OCI-LY7 (cell line): Measurements from ENCODE around the gene PTAFR. TPM values are rescaled to one million over a fixed set of nuclear protein-coding genes. Genes with fewer than 3 reads are reported as not detected.

Experiments used
- BruUV-seq: library from RNA; stranded (reverse); fragments of 400-500 nt; replicated peaks from 2 replicates; lab custom pipeline; 2021; lab: Mats Ljungman, UMichigan
- CTCF ChIA-PET: fragments of 300-600 bp; sonication (Branson Sonifier 250); formaldehyde crosslinking; loops from one replicate; lab custom pipeline; 2022; ENCODE audit warnings: antibody characterized with exemption; ENCODE audit not compliant: unreplicated experiment; lab: Charles Lee
- POLR2A ChIA-PET: fragments of 300-600 bp; sonication (Branson Sonifier 250); formaldehyde crosslinking; loops from one replicate; lab custom pipeline; 2022; ENCODE audit warnings: antibody characterized with exemption; lab: Charles Lee
- DNase-seq: peaks from one replicate; pipeline ENCODE4 v3.0.0-alpha.2; 2015; ENCODE audit warnings: low spot score
- H2AFZ ChIP-seq: fragments of 200-600 bp; sonication (generic), shearing (Covaris generic); 2 replicates; pipeline ENCODE4 v1.6.1; 2014; ENCODE audit warnings: mild to moderate bottlenecking, antibody characterized with exemption, low read length, moderate library complexity
- H3K27ac ChIP-seq: fragments of 200-600 bp; sonication (generic); 2 replicates; pipeline ENCODE4 v1.5.1; 2014; ENCODE audit warnings: mixed run types, low read depth, mild to moderate bottlenecking, moderate library complexity, low read length, inconsistent platforms; ENCODE audit not compliant: poor library complexity, severe bottlenecking
- H3K36me3 ChIP-seq: fragments of 200-600 bp; sonication (generic); 2 replicates; pipeline ENCODE4 v1.6.1; 2014; ENCODE audit warnings: mild to moderate bottlenecking, antibody characterized with exemption, low read length, moderate library complexity, mixed read lengths; ENCODE audit not compliant: insufficient read depth
- H3K4me1 ChIP-seq: fragments of 200-600 bp; sonication (generic); 2 replicates; pipeline ENCODE4 v1.5.1; 2014; ENCODE audit warnings: mild to moderate bottlenecking, low read length; ENCODE audit not compliant: insufficient read depth, poor library complexity, severe bottlenecking
- H3K4me2 ChIP-seq: fragments of 200-600 bp; sonication (generic); 2 replicates; pipeline ENCODE4 v1.6.1; 2014; ENCODE audit warnings: mild to moderate bottlenecking, low read length
- H3K4me3 ChIP-seq: fragments of 200-600 bp; sonication (generic); 2 replicates; pipeline ENCODE4 v1.5.1; 2014; ENCODE audit warnings: mild to moderate bottlenecking, low read depth, low read length; ENCODE audit not compliant: poor library complexity, severe bottlenecking
- H3K79me2 ChIP-seq: fragments of 200-600 bp; sonication (generic); 2 replicates; pipeline ENCODE4 v1.6.1; 2016; ENCODE audit warnings: low read depth, mild to moderate bottlenecking, low read length, moderate library complexity, mixed read lengths; ENCODE audit not compliant: insufficient read depth
- H3K9me2 ChIP-seq: fragments of 200-600 bp; sonication (generic); 2 replicates; pipeline ENCODE4 v1.6.1; 2016; ENCODE audit warnings: mild to moderate bottlenecking, low read length, mixed read lengths; ENCODE audit not compliant: insufficient read depth
- H3K9me3 ChIP-seq: fragments of 200-600 bp; sonication (generic); 2 replicates; pipeline ENCODE4 v1.6.1; 2014; ENCODE audit warnings: mild to moderate bottlenecking, mixed run types, low read length, mixed read lengths
- H4K20me1 ChIP-seq: fragments of 200-600 bp; sonication (generic); 2 replicates; pipeline ENCODE4 v1.6.1; 2014; ENCODE audit warnings: mild to moderate bottlenecking, antibody characterized with exemption, low read length, moderate library complexity, mixed read lengths; ENCODE audit not compliant: insufficient read depth
- CTCF ChIP-seq: fragments of 200-600 bp; sonication (generic); conservative IDR thresholded peaks from 2 replicates; pipeline ENCODE4 v1.5.1; 2014; ENCODE audit warnings: mild to moderate bottlenecking, antibody characterized with exemption, low read length, moderate library complexity, mixed read lengths
- EZH2phosphoT487 ChIP-seq: fragments of 200-600 bp; sonication (generic); IDR thresholded peaks from 2 replicates; pipeline ENCODE4 v1.6.1; 2018; ENCODE audit warnings: low read depth, borderline replicate concordance, mild to moderate bottlenecking, mixed run types, antibody characterized with exemption, low read length, moderate library complexity, mixed read lengths
- intact Hi-C: fragments of 100-400 bp; cut with micrococcal nuclease; formaldehyde crosslinking; loops from one replicate; pipeline ENCODE4 v1.10.0; 2022; ENCODE audit not compliant: unreplicated experiment
- total RNA-seq, 2 experiments: library from RNA; depleted of rRNA in 1 of 2; stranded (reverse); fragments of >200 nt in 1 of 2; shearing (Covaris generic) in 1 of 2; gene quantifications; 2 replicates each; pipeline ENCODE4 v1.2.3, GENCODE V29; 2014 to 2022

Gene PTAFR
- total RNA-seq, 2 experiments from 2014 or later: 8.0 to 32.8 TPM

DNA sequence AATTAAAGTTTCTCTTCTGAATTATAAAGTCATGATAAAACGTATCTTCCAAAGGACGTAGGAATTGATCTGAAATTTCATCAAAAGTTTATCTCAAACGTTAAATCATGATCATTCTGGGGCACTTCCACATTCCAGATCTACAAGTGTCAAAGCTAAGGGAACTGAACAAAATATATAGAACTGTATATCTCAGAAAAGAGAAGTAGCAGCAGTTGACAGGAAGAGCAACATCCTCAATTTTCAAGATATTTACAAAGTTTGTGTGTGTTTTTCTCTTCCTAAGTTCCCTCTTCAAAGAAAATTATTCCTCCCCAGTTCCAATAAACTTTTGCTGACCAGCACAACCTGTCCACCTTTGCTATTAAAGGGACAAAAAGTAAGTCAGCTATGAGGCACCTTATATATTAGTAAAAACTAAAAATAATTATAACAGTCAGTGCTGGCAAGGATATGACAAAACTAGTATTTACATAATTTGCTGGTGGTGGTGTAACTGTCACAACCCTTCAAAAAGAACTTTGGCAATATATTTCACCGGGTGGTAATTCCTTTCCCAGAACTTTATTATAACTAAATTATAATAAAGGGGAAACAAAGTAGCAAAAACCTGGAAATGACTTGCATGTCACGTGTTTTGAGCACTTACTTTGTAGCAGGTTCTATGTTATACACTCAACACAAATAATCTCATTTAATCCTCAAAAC is 49.6 kb downstream of the PTAFR start:
- no TSS peak for BruUV-seq
- Histone ChIP-seq H3K9me3 (no peaks in the 10 kb centered on the region), H2AFZ (peak overlapping the region; percentile 15; the same call in 1 of the 2 replicates), H3K4me2 (peak overlapping the region; percentile 64), H3K9me2 (no peaks in the 10 kb centered on the region), H3K36me3 (no peaks in the 10 kb centered on the region), H3K4me3 (peak overlapping the region; percentile 3), H3K4me1 (peaks cover 38% of the 10 kb centered on the region), H3K79me2 (no peaks in the 10 kb centered on the region), H3K27ac (peak overlapping the region; percentile 34), H4K20me1 (no peaks in the 10 kb centered on the region)
- ChIA-PET CTCF (interaction anchor here (0.6 kb wide), 1 partner anchor 32 kb away, joined by 3 read pairs; no protein-coding TSS in a partner anchor), POLR2A (interaction anchor here (0.8 to 3.2 kb wide), 6 partner anchors 9 to 38 kb away, joined by 3 to 15 read pairs (median 4); no protein-coding TSS in a partner anchor)
- intact Hi-C loops: no loop called here
- no peak for DNase-seq
- TF ChIP-seq EZH2phosphoT487: no peak
- no peak for TF ChIP-seq CTCF

DNA sequence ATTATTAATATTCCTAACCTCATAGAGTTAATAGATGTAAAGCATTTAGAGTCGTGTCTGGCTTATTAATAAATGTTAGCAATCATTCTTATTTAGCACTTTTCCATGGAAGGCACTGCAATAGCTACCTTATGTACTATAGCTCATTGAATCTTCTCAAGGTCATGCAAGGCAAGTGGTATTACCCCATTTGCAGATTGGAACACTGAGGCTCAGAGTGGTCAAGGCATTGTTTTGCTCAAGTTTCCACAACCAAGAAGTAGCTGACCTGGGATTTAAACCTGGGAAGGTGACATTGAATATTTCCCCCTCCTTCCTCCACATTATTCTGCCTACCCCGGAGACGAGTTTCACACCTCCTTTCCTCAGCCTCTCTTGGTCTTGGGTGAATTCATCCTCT is 50.3 kb downstream of the PTAFR start:
- H3K9me3 ChIP-seq: no peaks in the 10 kb centered on the region
- peaks cover 38% of the 10 kb centered on the region for H3K4me1 ChIP-seq
- no peaks in the 10 kb centered on the region for H4K20me1 ChIP-seq
- H3K9me2 ChIP-seq: no peaks in the 10 kb centered on the region
- H3K36me3 ChIP-seq: no peaks in the 10 kb centered on the region
- TF ChIP-seq CTCF: no peak
- no peak for TF ChIP-seq EZH2phosphoT487
- no peaks in the 10 kb centered on the region for H3K79me2 ChIP-seq
- no peak for DNase-seq
- no peak overlapping the region for H3K4me3 ChIP-seq
- H3K27ac ChIP-seq: peak overlapping the region; percentile 34
- no TSS peak for BruUV-seq
- H2AFZ ChIP-seq: peak overlapping the region; percentile 15; the same call in 1 of the 2 replicates
- peak overlapping the region; percentile 64 for H3K4me2 ChIP-seq
- intact Hi-C loops: no loop called here
- ChIA-PET POLR2A (interaction anchor here (0.6 to 3.2 kb wide), 10 partner anchors 10 to 357 kb away, joined by 3 to 15 read pairs (median 4); no protein-coding TSS in a partner anchor), CTCF (interaction anchor here (0.6 kb wide), 1 partner anchor 32 kb away, joined by 3 read pairs; no protein-coding TSS in a partner anchor)
